ENCODE data around the gene DAPK3. TPM values are rescaled to one million over a fixed set of nuclear protein-coding genes. Genes with fewer than 3 reads are reported as not detected.

Gene DAPK3
- total and polyA plus RNA-seq, 2 experiments from 2014 or later = 47.6 to 167 TPM

DNA sequence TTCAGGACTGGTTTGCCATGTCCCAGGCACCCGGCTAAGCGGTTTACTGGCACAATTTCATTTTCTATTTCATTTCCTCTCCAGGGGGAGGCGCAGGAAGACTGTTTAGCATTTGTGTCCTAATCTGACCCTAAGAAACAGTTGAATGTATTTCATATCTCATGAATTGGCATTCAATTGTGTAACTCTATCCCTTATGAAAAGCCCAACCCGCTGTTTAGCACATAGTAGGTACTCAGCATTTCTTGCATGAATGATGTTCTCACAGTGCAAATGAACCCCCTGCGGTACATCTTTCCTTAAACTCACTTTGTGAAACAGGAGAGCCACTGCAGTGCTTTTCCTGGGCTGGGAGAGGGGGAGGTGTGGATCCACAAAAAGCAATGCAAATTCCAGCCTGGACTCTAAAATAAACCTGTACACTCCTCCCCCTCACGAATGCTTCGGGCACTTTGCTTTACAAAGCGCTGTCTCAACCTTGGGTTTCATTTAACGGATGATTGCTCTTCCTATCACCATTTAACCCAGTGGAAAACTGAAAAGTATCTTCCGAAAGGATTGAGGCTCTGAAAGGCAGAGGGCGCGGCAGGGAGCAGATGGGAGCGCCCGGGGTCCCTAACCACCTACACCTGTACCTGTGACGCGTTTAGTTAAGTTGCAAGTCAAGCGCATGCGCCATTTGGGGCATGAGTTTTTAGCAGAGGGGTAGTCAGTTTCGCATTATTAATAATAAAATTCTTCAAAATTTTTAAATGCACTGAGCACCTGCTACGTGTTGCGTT, 15.6 kb upstream of the DAPK3 start:
- peaks cover 43% of the 10 kb centered on the region for H3K79me2 ChIP-seq (ENCODE audit: insufficient read depth)
- TF ChIP-seq EZH2phosphoT487 (IDR thresholded peaks at IDR 0.05; ENCODE audit: insufficient read depth, low read depth) (no peak), EZH2 (IDR thresholded peaks at IDR 0.05; ENCODE audit: insufficient read depth, poor library complexity, severe bottlenecking) (no peak)
- no peaks in the 10 kb centered on the region for H3K9me3 ChIP-seq (ENCODE audit: low read depth)
- WGBS, 2 experiments (ENCODE audit: low coverage in 1 of 2, low lambda C conversion rate in 2 of 2, missing lambda C conversion rate in 2 of 2) = 2 to 4% methylated on average over 21 of the region's 21 CpGs
- H3K27me3 ChIP-seq (replicated peaks; ENCODE audit: insufficient read depth) = no peaks in the 10 kb centered on the region
- DNase-seq = peak; percentile 92
- peaks cover 23% of the 10 kb centered on the region for H3F3A ChIP-seq (ENCODE audit: insufficient read depth)
- no peaks in the 10 kb centered on the region for H3K9me2 ChIP-seq (ENCODE audit: insufficient read depth)
- H3K9ac ChIP-seq = peak overlapping the region; percentile 54
- H3K4me1 ChIP-seq (ENCODE audit: insufficient read depth) = peaks cover 19% of the 10 kb centered on the region
- in situ Hi-C loops (cut with MboI) = no loop called here
- peak overlapping the region; percentile 47; the same call in 1 of the 2 replicates for H3K27ac ChIP-seq
- H3K4me2 ChIP-seq (ENCODE audit: unreplicated experiment) = peak overlapping the region; percentile 85
- H2AFZ ChIP-seq = peak overlapping the region; percentile 67
- H3K36me3 ChIP-seq (ENCODE audit: low read depth) = peaks cover 30% of the 10 kb centered on the region
- peaks cover 20% of the 10 kb centered on the region; the same call in 1 of the 2 replicates for H4K20me1 ChIP-seq (ENCODE audit: insufficient read depth)
- H3K4me3 ChIP-seq = peak overlapping the region; percentile 97

GRCh38 chr19:3985643-3986259, 14.9 kb upstream of the DAPK3 start:
- no peaks in the 10 kb centered on the region for H3K9me2 ChIP-seq (ENCODE audit: insufficient read depth)
- peak overlapping the region; percentile 54 for H3K9ac ChIP-seq
- in situ Hi-C loops (cut with MboI) = no loop called here
- peaks cover 37% of the 10 kb centered on the region for H3K36me3 ChIP-seq (ENCODE audit: low read depth)
- peak overlapping the region; percentile 85 for H3K4me2 ChIP-seq (ENCODE audit: unreplicated experiment)
- H2AFZ ChIP-seq = peak overlapping the region; percentile 67
- peak; percentile 15 for DNase-seq
- no peak for TF ChIP-seq EZH2 (IDR thresholded peaks at IDR 0.05; ENCODE audit: insufficient read depth, poor library complexity, severe bottlenecking)
- no peak for TF ChIP-seq EZH2phosphoT487 (IDR thresholded peaks at IDR 0.05; ENCODE audit: insufficient read depth, low read depth)
- peaks cover 50% of the 10 kb centered on the region for H3K79me2 ChIP-seq (ENCODE audit: insufficient read depth)
- no peaks in the 10 kb centered on the region for H3K9me3 ChIP-seq (ENCODE audit: low read depth)
- H4K20me1 ChIP-seq (ENCODE audit: insufficient read depth) = peaks cover 25% of the 10 kb centered on the region
- 1 to 2% methylated on average over 19 of the region's 19 CpGs for WGBS, 2 experiments (ENCODE audit: low coverage in 1 of 2, low lambda C conversion rate in 2 of 2, missing lambda C conversion rate in 2 of 2)
- peak overlapping the region; percentile 47; the same call in 1 of the 2 replicates for H3K27ac ChIP-seq
- H3K4me1 ChIP-seq (ENCODE audit: insufficient read depth) = peaks cover 19% of the 10 kb centered on the region
- H3K4me3 ChIP-seq = peak overlapping the region; percentile 97
- H3K27me3 ChIP-seq (replicated peaks; ENCODE audit: insufficient read depth) = no peaks in the 10 kb centered on the region
- peaks cover 23% of the 10 kb centered on the region for H3F3A ChIP-seq (ENCODE audit: insufficient read depth)

DNA sequence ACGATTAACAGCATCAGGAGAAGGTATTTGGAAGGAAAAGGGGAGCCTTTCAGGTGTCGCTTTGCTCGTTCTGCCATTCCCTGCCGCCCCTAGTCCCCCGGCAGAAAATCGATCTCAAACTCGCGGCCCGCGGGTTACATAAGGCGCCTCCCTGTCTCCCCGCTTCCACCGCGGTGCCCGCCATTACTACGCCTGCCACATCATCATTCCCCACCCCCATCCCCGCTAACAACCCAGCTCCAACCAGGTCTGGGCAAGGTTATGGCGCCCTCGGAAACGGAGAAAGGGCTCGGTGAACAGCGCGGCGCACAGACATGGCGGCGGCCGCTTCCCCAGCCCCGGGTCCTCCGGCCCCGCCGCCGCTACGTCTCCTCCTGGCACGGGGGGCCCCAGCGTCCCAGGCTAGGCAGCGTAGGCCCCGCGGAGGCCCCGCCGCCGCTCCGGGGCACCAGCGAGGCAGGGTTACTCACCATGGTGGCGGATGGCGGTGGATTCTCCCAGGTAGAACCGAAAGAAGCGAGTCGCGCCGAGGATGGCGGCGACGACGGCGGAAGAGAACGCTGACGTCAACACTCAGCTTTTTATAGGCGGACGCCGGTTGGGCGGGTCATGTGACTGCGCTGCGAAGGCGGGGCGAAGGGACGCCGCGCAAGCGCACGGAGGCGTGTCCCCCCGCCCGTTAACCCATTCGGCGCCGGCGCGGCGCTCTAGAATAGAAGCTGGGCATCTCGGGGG, 14.2 kb upstream of the DAPK3 start, which contains the start of gene EEF2:
TSS of gene EEF2 (minus strand) at position 556 of the 735 bp plus-strand sequence. CDS start at position 473, 83 bp downstream.
- TF ChIP-seq EZH2phosphoT487 (IDR thresholded peaks at IDR 0.05; ENCODE audit: insufficient read depth, low read depth) = no peak
- Histone ChIP-seq H2AFZ (peak within 1 kb of the TSS; percentile 67), H3K4me3 (peak within 1 kb of the TSS; percentile 97), H4K20me1 (ENCODE audit: insufficient read depth) (peaks cover 25% of the 10 kb centered on the region), H3F3A (ENCODE audit: insufficient read depth) (peaks cover 30% of the 10 kb centered on the region), H3K4me1 (ENCODE audit: insufficient read depth) (peaks cover 19% of the 10 kb centered on the region), H3K9me3 (ENCODE audit: low read depth) (no peaks in the 10 kb centered on the region), H3K27ac (peak within 1 kb of the TSS; percentile 98), H3K79me2 (ENCODE audit: insufficient read depth) (peaks cover 57% of the 10 kb centered on the region), H3K9me2 (ENCODE audit: insufficient read depth) (no peaks in the 10 kb centered on the region), H3K4me2 (ENCODE audit: unreplicated experiment) (peak within 1 kb of the TSS; percentile 88), H3K9ac (peak within 1 kb of the TSS; percentile 99), H3K27me3 (replicated peaks; ENCODE audit: insufficient read depth) (no peaks in the 10 kb centered on the region), H3K36me3 (ENCODE audit: low read depth) (peaks cover 43% of the 10 kb centered on the region)
- WGBS, 2 experiments (ENCODE audit: low coverage in 1 of 2, low lambda C conversion rate in 2 of 2, missing lambda C conversion rate in 2 of 2) = 1% methylated on average over 79 to 80 of the region's 80 CpGs
- peak; percentile 94 for DNase-seq
- in situ Hi-C loops (cut with MboI) = no loop called here

GRCh38 chr19:3984584-3984907, 13.6 kb upstream of the DAPK3 start:
- Histone ChIP-seq H3K9me2 (ENCODE audit: insufficient read depth) (no peaks in the 10 kb centered on the region), H4K20me1 (ENCODE audit: insufficient read depth) (peaks cover 25% of the 10 kb centered on the region), H3K36me3 (ENCODE audit: low read depth) (peaks cover 46% of the 10 kb centered on the region), H3K9ac (peak overlapping the region; percentile 99), H3K27ac (peak overlapping the region; percentile 98), H3K9me3 (ENCODE audit: low read depth) (no peaks in the 10 kb centered on the region), H3K4me3 (peak overlapping the region; percentile 97), H3K79me2 (ENCODE audit: insufficient read depth) (peaks cover 62% of the 10 kb centered on the region), H3K27me3 (replicated peaks; ENCODE audit: insufficient read depth) (no peaks in the 10 kb centered on the region), H3F3A (ENCODE audit: insufficient read depth) (peaks cover 32% of the 10 kb centered on the region), H2AFZ (no peak overlapping the region), H3K4me1 (ENCODE audit: insufficient read depth) (peaks cover 19% of the 10 kb centered on the region), H3K4me2 (ENCODE audit: unreplicated experiment) (peak overlapping the region; percentile 88)
- DNase-seq = no peak
- in situ Hi-C loops (cut with MboI) = no loop called here
- TF ChIP-seq EZH2phosphoT487 (IDR thresholded peaks at IDR 0.05; ENCODE audit: insufficient read depth, low read depth) (no peak), EZH2 (IDR thresholded peaks at IDR 0.05; ENCODE audit: insufficient read depth, poor library complexity, severe bottlenecking) (no peak)
- 1 to 2% methylated on average over 10 of the region's 10 CpGs for WGBS, 2 experiments (ENCODE audit: low coverage in 1 of 2, low lambda C conversion rate in 2 of 2, missing lambda C conversion rate in 2 of 2)
